Body of pancreas (tissue), 4 donors: ENCODE measurements around the gene GTF2B. TPM values are rescaled to one million over a fixed set of nuclear protein-coding genes. Genes with fewer than 3 reads are reported as not detected.
"Not testable (repeated sequence)": the region's sequence is repeated elsewhere in the genome, so short reads cannot be mapped to it uniquely, and the experiment has no call there.

Source experiments
- ATAC-seq: fragments of 150-250 bp; one replicate; pipeline ENCODE4 v1.9.1; 2016
- DNase-seq, 4 donors: peaks; one replicate each; pipeline ENCODE4 v3.0.0-alpha.2; 2019
- H3K27ac ChIP-seq, 4 donors: fragments of 200-600 bp; sonication (generic); 1 replicate in 3 of 4; 2 replicates in 1 of 4; pipeline versions ENCODE4 v1.5.1 to v1.6.1; 2016 to 2019; ENCODE audit warnings: mild to moderate bottlenecking in 1 of 4, mixed read lengths in 1 of 4, moderate library complexity in 1 of 4
- H3K27me3 ChIP-seq, 2 donors: fragments of 200-600 bp; sonication (generic); one replicate each; pipeline ENCODE4 v1.6.0; 2016; ENCODE audit warnings: mild to moderate bottlenecking in 1 of 2
- H3K36me3 ChIP-seq, 2 donors: fragments of 200-600 bp; sonication (generic); replicated peaks in 1 of 2; 2 replicates each; pipeline ENCODE4 v1.5.1; 2016; ENCODE audit warnings: low read depth in 2 of 2; ENCODE audit not compliant: insufficient read depth in 1 of 2
- H3K4me1 ChIP-seq: fragments of 200-600 bp; sonication (generic); one replicate; pipeline ENCODE4 v1.6.0; 2016
- H3K4me3 ChIP-seq, 2 donors: fragments of 200-600 bp; sonication (generic); 1 replicate in 1 of 2; 2 replicates in 1 of 2; pipeline ENCODE4 v1.5.1; 2016 to 2019
- H3K9me3 ChIP-seq, 3 donors: fragments of 200-600 bp; sonication (generic); 1 replicate in 2 of 3; 2 replicates in 1 of 3; pipeline ENCODE4 v1.5.1; 2016
- CTCF ChIP-seq, 7 experiments: fragments of 450-650 bp in 4 of 7; fragments of 200-600 bp in 3 of 7; sonication (generic) in 3 of 7; IDR thresholded peaks; one replicate each; pipeline ENCODE4 v1.5.1; 2016 to 2019; ENCODE audit warnings: antibody characterized with exemption in 7 of 7
- POLR2A ChIP-seq, 3 donors: fragments of 450-650 bp; IDR thresholded peaks; one replicate each; pipeline ENCODE4 v1.6.1; 2016; ENCODE audit warnings: antibody characterized with exemption in 3 of 3, mild to moderate bottlenecking in 2 of 3
- WGBS, 2 donors: methylation state at CpG; one replicate each; pipeline ENCODE4 v1.1.5; 2017; 5-methylcytosine and 5-hydroxymethylcytosine counted together
- intact Hi-C: fragments of 100-400 bp; cut with DNase I; formaldehyde crosslinking; loops from one replicate; pipeline ENCODE4 v1.15.1; 2023
- total RNA-seq, 2 donors: library from RNA; depleted of rRNA; stranded (reverse); fragments of >200 nt; gene quantifications; one replicate each; pipeline ENCODE4 v1.1.0, GENCODE V29; 2016

GTF2B gene
- total RNA-seq, 2 donors from 2014 or later = 5.9 to 16.9 TPM

GRCh38 chr1:88851303-88852063, 39.9 kb downstream of the GTF2B start:
- peaks cover 5 to 19% of the 10 kb centered on the region in 2 donors for H3K36me3 ChIP-seq
- WGBS, 2 donors = 88 to 91% methylated on average over 6 of the region's 6 CpGs
- intact Hi-C loops = no loop called here

GRCh38 chr1:88847643-88848042, 43.7 kb downstream of the GTF2B start:
- Histone ChIP-seq H3K27ac (no peak overlapping the region), H3K27me3 (no peaks in the 10 kb centered on the region), H3K36me3 (peaks cover 0 to 8% of the 10 kb centered on the region in 2 donors), H3K4me3 (no peak overlapping the region), H3K9me3 (no peaks in the 10 kb centered on the region), H3K4me1 (peaks cover 4% of the 10 kb centered on the region)
- DNase-seq (no peak), ATAC-seq (no peak)
- WGBS, 2 donors = 20 to 40% methylated on average over 1 of the region's 1 CpG
- intact Hi-C loops = no loop called here
- no peak for TF ChIP-seq CTCF (IDR thresholded peaks at IDR 0.05)
- TF ChIP-seq POLR2A (IDR thresholded peaks at IDR 0.05) = no peak

More at GRCh38 chr1:88851303-88852063, 39.9 kb downstream of the GTF2B start:
- Histone ChIP-seq H3K4me1 (no peaks in the 10 kb centered on the region), H3K27me3 (no peaks in the 10 kb centered on the region), H3K4me3 (no peak overlapping the region), H3K9me3 (no peaks in the 10 kb centered on the region), H3K27ac (no peak overlapping the region)
- DNase-seq = no peak
- ATAC-seq = no peak
- TF ChIP-seq POLR2A (IDR thresholded peaks at IDR 0.05) = no peak
- no peak for TF ChIP-seq CTCF (IDR thresholded peaks at IDR 0.05)

- peaks cover 0 to 3% of the 10 kb centered on the region in 2 donors for H3K36me3 ChIP-seq
These were observed 65.6 kb downstream of the GTF2B start for GRCh38 chr1:88825721-88826120.

GRCh38 chr1:88819642-88820041, 71.7 kb downstream of the GTF2B start:
- H3K4me1 ChIP-seq, intact Hi-C loops, H3K4me3 ChIP-seq, DNase-seq, H3K9me3 ChIP-seq, ATAC-seq, H3K27me3 ChIP-seq, H3K27ac ChIP-seq, H3K36me3 ChIP-seq: not testable (repeated sequence)
- 94 to 99% methylated on average over 3 of the region's 3 CpGs for WGBS, 2 donors

More at GRCh38 chr1:88825721-88826120, 65.6 kb downstream of the GTF2B start:
- DNase-seq (no peak), ATAC-seq (no peak)
- 93% methylated on average over 2 of the region's 2 CpGs for WGBS, 2 donors
- TF ChIP-seq CTCF (IDR thresholded peaks at IDR 0.05) (no peak), POLR2A (IDR thresholded peaks at IDR 0.05) (no peak)
- Histone ChIP-seq H3K4me3 (no peak overlapping the region), H3K27me3 (no peaks in the 10 kb centered on the region), H3K27ac (no peak overlapping the region), H3K9me3 (no peaks in the 10 kb centered on the region), H3K4me1 (no peaks in the 10 kb centered on the region)
- intact Hi-C loops = no loop called here

GRCh38 chr1:88813471-88813870, 77.9 kb downstream of the GTF2B start:
- ATAC-seq (no peak), DNase-seq (no peak)
- Histone ChIP-seq H3K4me3 (no peak overlapping the region), H3K4me1 (no peaks in the 10 kb centered on the region), H3K9me3 (no peaks in the 10 kb centered on the region), H3K36me3 (peaks cover 0 to 2% of the 10 kb centered on the region in 2 donors), H3K27ac (no peak overlapping the region), H3K27me3 (no peaks in the 10 kb centered on the region)
- no peak for TF ChIP-seq POLR2A (IDR thresholded peaks at IDR 0.05)
- TF ChIP-seq CTCF (IDR thresholded peaks at IDR 0.05) = no peak
- intact Hi-C loops = no loop called here
- WGBS, 2 donors = 94 to 97% methylated on average over 1 of the region's 1 CpG
